Right kidney (tissue), 1 donor: ENCODE data around the gene UBAP1L.
A peak's percentile ranks its signal among the peaks of the same experiment; 100 is the strongest.
"Not testable (repeated sequence)": the region's sequence is repeated elsewhere in the genome, so short reads cannot be mapped to it uniquely, and the experiment has no call there.

Experiments used
- DNase-seq: peaks from one replicate; pipeline ENCODE4 v3.0.0-alpha.2; 2016

UBAP1L gene

DNA sequence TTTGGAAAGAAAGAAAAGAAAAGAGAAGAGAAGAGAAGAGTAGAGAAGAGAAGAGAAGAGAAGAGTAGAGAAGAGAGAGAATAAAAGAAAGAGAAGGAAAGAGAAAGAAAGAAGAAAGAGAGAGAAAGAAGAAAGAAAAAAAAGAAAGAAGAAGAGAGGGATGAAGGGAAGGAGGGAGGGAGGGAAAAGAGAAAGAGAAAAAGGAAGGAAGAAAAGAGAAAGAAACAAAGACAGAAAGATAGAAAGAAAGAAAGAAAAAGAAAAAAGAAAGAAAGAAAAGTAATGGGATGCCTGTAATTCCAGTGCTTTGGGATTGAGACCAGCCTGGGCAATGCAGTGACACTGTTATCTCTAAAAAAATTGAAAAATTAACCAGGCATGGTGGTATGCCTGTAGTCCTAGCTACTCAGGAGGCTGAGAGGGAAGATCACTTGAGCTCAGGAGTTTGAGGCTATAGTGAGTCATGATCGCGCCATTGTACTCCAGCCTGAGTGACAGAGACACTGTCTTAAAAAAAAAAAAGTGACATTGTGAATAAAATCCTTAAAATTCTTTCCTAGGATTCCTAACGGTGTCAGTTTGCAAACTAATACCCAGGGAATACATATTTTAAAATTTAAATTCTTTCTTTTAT lies 48.9 kb downstream of the UBAP1L start:
- no peak for DNase-seq

DNA sequence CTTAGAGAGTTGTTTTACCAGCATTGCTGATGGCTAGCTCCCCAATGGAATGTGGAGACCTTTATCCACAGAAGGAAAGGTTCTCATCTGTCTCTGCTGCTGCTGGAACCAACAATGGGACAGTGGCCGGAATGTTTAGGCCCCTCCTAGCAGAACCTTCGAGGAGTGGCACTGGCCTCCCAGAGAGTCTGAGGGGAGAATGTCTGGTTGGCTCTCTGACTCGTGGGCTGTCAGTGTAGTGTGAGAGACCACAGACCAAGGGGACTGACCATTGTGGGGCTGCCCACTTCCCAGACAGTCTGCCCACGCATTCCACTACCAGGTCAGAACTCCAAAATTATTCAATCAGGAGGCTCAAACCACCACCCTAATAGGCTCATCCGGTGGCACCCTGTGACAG lies 52.3 kb downstream of the UBAP1L start:
- no peak for DNase-seq

DNA sequence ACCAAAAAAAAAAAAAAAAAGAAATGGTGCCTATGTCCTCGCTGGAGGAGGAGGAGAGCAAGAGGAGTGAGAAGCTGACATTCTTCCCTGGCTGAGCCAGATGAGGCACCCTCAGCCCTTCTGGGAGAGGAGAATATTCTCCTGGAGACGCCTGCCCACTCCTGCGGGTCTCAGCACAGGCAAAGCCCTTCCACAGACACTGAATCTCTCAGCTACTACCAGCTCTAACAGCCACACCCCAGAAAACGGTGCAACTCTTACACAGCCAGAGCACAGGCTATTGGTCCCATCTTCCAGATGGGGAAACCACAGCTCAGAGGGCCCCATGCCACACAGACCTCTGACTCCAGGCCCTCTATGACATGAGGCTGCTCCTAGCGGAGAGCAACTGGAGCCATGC lies 52.9 kb downstream of the UBAP1L start:
- DNase-seq, result no peak

DNA sequence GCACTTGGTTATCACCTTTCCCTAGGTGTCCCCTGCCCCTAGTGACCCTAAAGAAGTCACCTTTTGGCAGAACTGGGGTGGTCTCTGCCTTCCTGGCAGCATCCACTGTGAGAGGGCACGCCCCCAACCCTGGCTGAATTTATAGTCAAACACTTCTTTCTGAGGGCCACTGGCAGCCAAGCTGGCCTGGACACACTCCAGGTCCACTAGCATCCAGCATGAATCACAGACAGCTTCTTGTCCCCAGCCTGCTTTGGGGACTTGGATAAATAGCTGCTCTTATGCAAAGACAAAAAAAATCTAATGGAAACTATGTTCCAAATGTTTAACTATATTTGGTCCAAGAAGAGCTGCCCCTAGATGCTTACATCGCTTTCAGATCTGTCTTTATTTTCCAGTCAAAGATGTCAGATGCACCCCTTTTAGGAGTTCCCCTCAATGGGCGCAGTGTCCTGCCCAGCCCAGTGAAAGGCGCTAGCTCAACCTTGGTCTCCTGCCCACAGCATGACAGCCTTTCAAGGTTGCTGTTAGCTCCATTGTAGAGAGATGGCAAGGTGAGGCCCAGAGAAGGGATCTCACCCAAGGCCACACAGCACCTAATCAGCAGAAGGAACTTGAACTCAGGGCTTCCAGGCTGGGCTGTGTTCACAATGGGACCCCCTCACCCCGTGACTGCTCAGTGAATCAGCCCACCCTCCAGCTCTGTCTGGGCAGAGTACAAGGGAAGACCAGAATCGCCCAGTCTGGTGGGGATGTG lies 54.2 kb downstream of the UBAP1L start:
- DNase-seq, result no peak

DNA sequence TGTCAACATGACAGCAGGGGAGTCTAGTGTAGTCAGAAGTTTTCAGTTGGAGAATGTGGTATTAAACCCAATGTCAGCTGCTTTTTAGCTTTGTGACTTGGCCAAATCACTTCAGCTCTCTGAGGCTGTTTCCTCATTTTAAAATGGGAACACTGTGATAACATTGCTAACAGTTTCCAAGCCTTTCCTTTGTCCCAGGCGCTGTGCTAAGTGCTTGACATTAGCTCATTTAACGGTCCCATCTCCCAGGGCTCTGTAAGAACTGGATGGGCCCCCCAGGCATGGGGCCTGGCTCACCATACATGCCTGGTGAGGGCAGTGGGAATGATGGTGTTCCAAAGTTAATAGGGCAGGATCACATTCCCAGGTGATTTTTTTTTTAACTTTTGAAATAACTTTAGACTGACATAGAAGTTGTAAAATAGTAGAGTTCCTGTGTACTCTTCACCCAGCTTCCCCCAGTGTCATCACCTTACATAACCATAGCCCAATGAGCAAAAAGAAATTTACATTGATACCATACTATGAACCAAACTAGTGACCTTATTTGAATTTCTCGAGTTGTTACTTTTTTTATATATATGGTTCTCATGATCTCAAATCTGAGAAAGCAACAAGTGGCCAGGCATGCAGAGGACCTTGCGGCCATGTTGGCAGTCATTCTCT lies 54.9 kb downstream of the UBAP1L start:
- no peak for DNase-seq

DNA sequence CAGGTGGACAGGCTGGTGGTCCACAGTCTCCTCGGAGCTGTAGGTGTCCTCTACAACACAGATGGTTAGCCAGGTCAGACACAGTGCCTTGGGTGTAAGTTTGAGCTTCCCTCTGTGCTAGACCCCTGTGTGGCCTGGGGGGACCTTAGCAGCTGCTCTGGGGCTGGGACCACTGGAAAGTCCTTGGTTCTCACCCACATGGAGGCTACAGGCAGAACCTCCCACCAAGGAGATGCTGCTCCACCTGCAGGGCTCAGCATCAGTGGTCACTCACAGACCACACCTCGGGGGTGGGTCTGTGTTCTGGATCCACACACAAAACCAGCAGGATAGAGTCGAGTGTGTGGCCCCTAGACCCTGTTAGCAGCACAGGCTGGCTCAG lies 55.6 kb downstream of the UBAP1L start:
- no peak for DNase-seq

DNA sequence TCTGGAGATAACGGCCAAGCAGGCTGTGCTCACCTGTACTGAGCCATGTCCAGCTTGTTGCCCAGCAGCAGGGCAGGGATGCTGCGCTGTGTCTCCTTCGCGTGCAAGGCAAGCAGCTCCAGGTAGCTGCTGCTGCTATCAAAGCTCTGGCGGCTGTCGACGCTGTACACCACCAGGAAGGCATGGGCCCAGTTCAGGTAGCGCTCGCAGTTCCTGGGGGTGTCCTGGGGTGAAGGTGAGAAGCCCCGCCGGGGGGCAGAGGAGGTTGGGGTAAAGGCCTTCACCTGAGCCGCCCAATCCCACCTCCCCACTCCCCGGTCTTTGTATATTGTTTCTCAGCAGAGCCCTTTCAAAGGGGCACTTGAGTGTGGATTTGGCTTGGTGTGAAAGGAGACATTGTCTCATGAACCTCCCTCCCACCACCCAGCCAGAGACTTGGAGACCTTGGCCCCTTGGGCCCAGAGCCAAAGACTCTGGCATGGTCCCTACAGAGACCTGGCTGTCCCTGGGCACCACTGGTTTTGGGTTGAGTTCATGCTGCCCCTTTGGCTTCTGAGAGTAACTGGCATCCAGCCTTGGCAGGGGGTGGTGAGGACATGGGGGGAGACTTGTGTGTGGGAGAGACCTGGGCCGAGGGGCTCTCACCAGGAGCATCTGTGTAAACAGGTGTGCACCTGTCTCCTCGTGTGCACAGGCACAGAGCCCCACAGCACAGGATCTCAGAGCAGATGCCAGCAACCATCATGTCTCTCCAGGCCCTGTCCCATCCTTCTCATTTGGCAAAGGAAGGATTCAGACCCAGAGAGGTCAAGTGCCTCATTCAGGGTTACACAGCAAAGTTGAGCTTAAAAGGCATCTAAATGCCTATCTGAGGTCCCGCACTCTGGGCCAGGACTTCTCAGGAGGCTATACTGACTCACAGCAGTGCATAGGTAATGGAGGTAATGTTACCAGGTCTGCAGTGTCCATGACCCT lies 56.3 kb downstream of the UBAP1L start:
- DNase-seq, result no peak

DNA sequence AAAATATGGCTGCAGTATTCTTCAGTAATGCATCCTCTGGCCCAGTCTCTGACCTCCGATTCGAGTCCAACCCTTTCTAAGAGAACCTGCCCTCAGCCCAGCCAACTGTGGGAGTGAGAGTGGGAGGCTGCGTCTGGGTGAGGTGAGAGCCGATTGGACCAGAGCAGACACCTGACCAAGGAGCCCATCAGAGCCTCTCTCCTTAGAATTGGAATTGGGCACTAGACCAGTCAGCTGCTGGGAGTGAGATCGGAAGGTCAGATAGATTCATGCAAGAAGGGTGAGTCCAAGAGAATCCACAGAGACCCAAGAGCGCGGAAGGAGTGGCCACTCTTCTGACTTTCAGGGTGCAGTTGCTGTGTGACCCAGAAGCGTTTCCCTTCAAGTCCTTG lies 57.5 kb downstream of the UBAP1L start:
- no peak for DNase-seq

DNA sequence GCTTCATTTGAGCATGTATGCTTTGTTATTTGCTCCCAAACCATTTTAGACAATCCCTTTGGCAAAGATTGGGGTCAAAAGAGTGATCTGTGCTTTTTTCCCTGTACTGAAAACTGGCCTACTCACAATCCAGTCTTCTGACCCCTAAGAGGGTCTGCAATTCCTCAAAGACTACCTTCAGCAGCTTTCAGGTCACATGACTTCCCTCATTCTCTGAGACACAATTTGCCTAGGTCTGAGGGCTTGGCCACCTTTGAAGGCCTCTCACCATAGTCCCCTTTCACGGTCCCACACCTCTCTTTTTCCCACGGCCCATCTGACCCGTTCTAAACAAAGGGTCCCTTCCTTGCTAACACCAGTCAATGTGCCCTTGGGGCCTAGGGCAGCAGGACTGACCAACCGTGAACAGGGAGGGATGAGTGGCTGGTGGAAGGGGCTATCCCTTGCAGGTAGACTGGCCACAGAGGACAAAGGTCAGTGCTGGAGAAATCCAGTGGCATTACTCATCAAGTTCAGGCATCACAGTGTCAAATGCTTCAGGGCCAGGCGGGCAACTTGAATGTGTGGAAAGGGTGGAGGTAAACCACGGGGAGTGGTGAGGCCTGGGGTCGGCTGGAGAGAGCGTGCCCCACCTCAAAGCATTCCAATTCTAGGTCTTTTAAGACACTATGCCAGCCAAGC lies 58.0 kb downstream of the UBAP1L start:
- DNase-seq, result no peak

DNA sequence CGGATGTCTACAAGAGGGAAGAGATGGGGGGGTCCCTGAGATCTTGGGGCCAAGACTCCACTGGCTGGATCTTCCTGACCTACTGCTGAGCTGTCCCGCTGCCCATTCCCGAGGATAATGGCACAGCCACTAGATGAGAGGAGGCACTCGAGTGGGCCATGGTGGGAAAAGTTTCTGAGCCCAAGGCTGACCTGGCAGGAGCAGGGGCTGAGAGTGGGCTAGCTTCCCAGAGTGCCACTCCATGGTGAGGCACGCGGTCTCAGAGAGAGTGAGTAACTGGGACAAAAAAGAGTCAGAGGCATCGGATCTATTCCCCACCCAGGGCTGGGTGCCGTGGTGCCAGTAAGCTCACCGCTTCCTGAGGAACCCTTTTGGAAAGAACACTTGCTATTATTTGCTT lies 58.9 kb downstream of the UBAP1L start:
- no peak for DNase-seq

DNA sequence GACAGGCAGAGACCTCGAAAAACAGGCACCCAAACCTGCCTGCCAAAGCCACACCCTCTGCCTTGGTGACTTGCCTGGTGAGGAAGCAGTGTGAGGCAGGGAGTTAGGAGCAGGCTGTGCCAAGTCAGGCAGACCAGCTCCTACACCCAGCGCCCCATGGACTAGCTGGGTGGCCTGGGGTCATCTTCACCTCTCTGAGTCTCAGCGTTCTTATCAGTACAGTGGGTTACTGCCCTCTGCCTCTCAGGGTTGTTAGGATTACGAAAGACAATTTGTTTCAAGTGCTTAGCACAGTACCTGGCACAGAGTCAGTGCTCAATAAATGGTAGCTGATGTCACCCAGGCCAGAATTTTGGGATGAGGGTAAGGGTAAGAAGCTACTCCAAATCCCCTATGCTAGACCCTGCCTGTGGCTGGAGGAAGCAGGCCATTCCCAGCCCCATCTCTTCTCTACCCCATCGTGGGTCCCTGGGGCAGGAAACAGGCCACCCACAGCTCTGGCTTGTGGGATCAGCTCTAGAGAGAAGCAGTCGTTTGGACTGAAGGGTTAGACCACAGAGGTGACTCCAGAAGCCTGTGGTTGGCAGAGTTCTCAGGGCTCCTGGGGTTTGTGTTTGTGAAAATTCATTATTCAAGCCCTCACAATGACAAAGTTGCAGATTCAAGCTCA lies 59.7 kb downstream of the UBAP1L start:
- DNase-seq, result no peak

DNA sequence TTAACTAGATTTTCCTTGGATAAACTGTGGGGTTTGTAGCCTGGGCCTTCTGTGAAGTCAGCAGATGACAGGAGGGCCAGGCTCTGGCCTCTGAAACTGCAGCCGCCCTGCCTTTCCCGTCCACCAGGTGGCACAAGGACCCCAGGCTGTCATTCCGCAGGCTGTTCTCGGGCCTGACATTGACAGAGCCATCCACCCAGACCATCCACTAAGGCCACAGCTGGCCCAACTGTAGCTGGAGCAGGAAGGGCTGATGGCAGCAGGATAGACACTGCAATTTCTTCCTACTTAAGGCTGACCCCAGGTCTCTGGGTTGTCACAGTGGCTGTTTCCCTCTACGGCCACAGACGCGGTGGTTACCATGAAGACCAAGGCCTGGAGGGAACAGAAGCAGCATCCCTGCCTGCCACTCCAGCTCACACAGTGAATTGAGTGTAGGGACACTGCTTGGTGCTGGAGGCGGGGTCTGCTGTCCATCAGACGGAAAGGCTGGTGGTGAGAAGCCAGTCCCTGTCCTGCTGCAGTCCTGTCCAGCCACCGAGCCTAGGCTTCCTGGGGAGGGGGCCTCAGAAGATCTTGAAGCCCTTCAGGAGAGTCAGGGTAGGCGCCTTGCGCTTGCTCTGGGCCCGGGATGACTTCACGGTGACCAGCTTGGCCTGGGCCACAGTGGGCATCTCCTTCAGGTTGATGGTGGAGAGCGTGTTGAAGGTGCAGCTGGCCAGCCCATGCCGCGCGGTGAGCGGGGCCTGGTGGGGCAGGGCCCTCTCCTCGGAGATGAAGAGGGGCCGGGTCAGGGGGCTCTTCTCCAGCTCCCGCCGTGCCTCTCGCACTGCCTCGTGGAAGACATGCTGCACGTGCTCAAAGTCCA lies 60.4 kb downstream of the UBAP1L start:
- DNase-seq, result peak; percentile 68

DNA sequence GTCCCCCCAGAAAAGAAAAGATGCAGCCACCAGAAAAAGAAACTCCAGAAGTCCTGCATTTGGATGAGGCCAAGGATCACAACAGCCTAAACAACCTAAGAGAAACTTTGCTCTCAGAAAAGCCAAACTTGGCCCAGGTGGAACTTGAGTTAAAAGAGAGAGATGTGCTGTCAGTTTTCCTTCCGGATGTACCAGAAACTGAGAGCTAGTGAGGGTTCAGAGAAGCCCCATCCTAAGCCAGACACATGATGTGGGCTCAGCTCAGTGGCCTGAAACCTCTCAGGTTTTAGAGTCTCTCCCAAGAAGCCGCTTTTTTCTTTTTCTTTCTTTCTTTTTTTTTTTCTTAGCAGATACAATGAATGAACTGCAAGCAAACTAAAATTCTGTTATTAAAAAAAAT lies 62.0 kb downstream of the UBAP1L start:
- DNase-seq, result no peak

DNA sequence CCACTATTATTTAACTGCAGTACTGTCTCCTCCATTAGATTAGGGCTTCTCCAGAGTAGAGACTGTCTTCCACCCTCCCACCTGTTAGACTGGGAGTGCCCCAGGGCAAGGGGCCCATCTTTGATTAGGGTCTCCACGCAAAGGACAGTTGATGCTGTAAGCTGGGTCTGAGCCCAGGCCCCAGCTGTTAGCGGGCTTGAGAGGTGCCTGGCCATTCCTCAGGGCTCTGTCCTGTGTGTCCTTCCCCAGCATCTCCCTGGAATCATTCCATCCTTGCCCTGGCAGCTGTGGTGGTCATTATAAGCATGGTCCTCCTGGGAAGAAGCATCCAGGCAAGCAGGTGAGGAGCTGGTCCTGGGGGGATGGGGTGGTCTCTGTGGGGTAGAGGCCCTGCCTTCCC lies 63.7 kb downstream of the UBAP1L start:
- no peak for DNase-seq

DNA sequence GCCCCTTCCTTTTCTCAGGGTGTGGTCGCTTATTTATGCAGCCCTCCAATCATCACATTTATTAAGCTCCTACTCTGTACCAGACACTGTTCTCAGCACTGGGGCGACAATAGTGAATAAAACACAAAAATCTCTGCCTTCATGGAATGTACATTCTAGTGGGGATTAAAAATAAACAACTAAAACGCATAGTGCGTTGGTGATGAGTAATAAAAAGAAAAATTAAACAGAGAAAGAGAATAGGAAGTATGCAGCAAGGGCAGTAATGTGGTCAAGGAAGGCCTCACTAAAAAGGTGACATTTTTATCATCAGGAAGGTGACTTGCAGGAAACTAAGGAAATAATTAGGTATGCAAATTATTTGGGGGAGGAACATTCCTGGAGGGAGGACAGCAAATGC lies 64.7 kb downstream of the UBAP1L start:
- no peak for DNase-seq

DNA sequence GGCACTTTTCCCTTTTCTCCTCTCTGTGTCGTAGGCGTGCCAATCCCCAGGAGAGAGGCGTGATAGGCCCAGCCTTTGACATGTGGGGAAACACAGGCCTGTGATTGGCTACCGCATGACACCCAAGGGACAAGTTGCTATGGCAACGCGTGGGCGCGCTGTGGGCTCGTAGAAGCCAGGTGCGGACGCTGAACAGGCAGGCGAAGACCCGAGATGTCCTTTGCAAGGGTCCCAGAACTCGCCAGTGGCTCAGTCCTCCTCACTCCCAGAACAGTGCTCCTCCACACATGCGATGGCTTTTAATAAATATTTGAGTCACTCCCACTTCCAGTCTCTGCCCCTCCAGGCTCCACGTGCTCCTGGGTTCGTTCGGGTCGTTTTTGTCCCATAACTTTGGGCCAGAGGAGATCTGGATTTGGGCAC lies 65.6 kb downstream of the UBAP1L start:
- DNase-seq, result peak; percentile 72

DNA sequence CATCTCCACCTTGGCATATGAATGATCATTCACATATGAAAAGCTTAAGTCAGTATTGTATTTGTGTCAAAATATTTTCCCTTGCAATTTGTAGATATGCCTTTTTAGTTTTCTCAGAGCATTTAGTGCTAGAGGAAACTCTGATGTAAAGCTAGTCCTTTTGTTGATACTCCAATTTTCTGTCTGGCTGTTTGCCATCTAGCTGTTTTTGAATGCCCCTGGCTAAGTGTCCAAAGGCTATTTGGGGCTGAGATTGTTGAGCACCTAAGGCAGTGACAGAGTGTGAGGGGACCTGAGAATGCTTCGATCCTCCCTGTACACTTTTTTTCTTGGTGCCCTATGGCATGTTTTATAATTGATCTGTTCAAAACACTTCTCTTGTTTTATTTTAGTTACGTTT lies 66.8 kb downstream of the UBAP1L start:
- DNase-seq, result no peak

DNA sequence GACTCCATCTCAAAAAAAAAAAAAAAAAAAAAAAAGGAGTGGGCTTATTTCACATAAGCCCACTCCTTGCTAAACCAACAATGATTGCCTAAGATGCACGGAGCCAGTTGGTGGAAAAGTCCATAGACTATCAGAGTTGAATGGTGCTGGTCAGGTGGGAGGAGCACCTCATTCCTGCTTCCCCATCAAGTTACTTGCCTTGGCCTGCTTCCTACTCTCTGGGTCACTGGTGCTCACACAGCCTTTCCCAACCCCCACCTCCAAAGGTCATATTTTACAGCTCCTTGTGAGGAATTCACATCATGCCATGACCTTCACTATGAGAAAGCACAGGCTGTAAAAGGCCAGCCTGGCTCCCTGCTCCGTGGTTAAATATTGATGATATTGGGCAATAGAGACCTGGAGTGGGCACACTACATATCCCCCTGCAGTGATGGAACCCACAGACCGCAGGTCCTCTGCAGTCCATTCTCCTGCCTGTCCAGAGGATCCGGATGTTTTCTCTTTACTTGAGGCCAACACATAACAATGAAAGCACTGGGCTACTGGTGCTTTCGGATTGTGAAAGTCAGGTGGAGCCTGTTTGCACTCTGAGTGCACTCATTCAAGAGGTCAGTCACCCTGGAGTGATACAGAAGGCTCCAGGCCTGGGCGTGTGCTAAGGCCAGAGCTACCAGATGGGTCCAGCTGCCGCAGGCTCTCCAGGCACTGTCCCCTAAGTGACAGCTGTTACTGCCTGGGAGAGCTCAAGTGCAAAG lies 70.1 kb downstream of the UBAP1L start, which contains the start of gene SLC51B:
Gene SLC51B, plus strand, starts transcription at position 664 of the 758 bp plus-strand sequence. CDS start 4,618 bp downstream, outside the sequence.
- peak; percentile 47 for DNase-seq

DNA sequence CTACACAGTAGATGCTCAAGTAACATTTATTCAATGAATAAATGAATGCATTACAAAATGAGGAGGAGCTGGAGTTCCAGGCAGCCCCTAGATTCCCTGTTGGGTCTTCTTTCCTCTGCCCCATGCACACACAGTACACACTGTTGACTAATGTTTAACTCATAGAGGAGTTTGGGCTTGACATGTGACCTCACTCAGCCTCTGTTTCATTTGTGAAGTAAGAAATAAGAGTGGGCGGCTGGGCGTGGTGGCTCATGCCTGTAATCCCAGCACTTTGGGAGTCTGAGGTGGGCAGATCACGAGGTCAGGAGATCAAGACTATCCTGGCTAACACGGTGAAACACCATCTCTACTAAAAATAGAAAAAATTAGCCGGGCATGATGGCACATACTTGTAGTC lies 70.8 kb downstream of the UBAP1L start:
- not testable (repeated sequence) for DNase-seq
